Left ventricle myocardium superior (tissue), 1 donor: ENCODE results near the gene HIPK3. TPM values are rescaled to one million over a fixed set of nuclear protein-coding genes. Genes with fewer than 3 reads are reported as not detected.
"Not testable (repeated sequence)": the region's sequence is repeated elsewhere in the genome, so short reads cannot be mapped to it uniquely, and the experiment has no call there.

ENCODE experiments used
- ATAC-seq: fragments of 200-7000 bp; cut with Tn5 transposase; one replicate; pipeline ENCODE4 v1.9.1; 2020; ENCODE audit warnings: mild to moderate bottlenecking, moderate library complexity
- DNase-seq: peaks from one replicate; pipeline ENCODE4 v3.0.0-alpha.2; 2020
- intact Hi-C: fragments of 100-400 bp; cut with micrococcal nuclease; formaldehyde crosslinking; loops from one replicate; pipeline ENCODE4 v1.11.0; 2022
- total RNA-seq: library from RNA; stranded (reverse); fragmentation: NEBNext Ultra II Directional; extraction: Animal tissue kit (Norgen Biotek cat#: 25700); gene quantifications from one replicate; pipeline ENCODE4 v1.2.1, GENCODE V29; 2021
- donor health status: DM: no; HTN: yes; CAD: no; lungs with severe emphysema.

The HIPK3 gene
- total RNA-seq, 1 donor from 2014 or later, result 306 TPM

- intact Hi-C loops, result no loop called here
- DNase-seq (no peak), ATAC-seq (peak; percentile 93)
These were observed 34.0 kb downstream of the HIPK3 start for GRCh38 chr11:33291004-33291777.

GRCh38 chr11:33292311-33292710, 35.1 kb downstream of the HIPK3 start:
- intact Hi-C loops, result no loop called here
- DNase-seq (no peak), ATAC-seq (peak; percentile 27)

- ATAC-seq (no peak), DNase-seq (no peak)
- intact Hi-C loops, result no loop called here
These were observed 37.0 kb downstream of the HIPK3 start for GRCh38 chr11:33294224-33294623.

GRCh38 chr11:33294797-33295196, 37.6 kb downstream of the HIPK3 start:
- no peak for ATAC-seq
- no peak for DNase-seq
- intact Hi-C loops, result no loop called here

GRCh38 chr11:33296695-33297094, 39.5 kb downstream of the HIPK3 start:
- ATAC-seq (no peak), DNase-seq (no peak)
- intact Hi-C loops, result no loop called here

GRCh38 chr11:33303541-33303940, 46.4 kb downstream of the HIPK3 start:
- DNase-seq, result no peak
- ATAC-seq, result no peak
- intact Hi-C loops, result no loop called here

- DNase-seq, ATAC-seq, intact Hi-C loops: not testable (repeated sequence)
These were observed 49.6 kb downstream of the HIPK3 start for GRCh38 chr11:33306821-33307220.

- ATAC-seq (no peak), DNase-seq (no peak)
- intact Hi-C loops, result no loop called here
These were observed 50.8 kb downstream of the HIPK3 start for GRCh38 chr11:33307984-33308383.

GRCh38 chr11:33309118-33309517, 51.9 kb downstream of the HIPK3 start:
- intact Hi-C loops, result no loop called here
- DNase-seq (no peak), ATAC-seq (no peak)

GRCh38 chr11:33310720-33311500, 53.7 kb downstream of the HIPK3 start:
- DNase-seq, result no peak
- no peak for ATAC-seq
- intact Hi-C loops, result no loop called here

GRCh38 chr11:33311680-33312079, 54.5 kb downstream of the HIPK3 start:
- DNase-seq (no peak), ATAC-seq (no peak)
- intact Hi-C loops, result no loop called here

GRCh38 chr11:33315822-33316221, 58.6 kb downstream of the HIPK3 start:
- peak; percentile 70 for ATAC-seq
- intact Hi-C loops, result no loop called here
- no peak for DNase-seq

- no peak for DNase-seq
- ATAC-seq, result no peak
- intact Hi-C loops, result no loop called here
These were observed 60.5 kb downstream of the HIPK3 start for GRCh38 chr11:33317662-33318061.

- ATAC-seq, result no peak
- intact Hi-C loops, result no loop called here
- DNase-seq, result no peak
These were observed 63.0 kb downstream of the HIPK3 start for GRCh38 chr11:33320016-33320813.

GRCh38 chr11:33320814-33321330, 63.7 kb downstream of the HIPK3 start:
- peak; percentile 34 for ATAC-seq
- intact Hi-C loops, result no loop called here

GRCh38 chr11:33321422-33321821, 64.2 kb downstream of the HIPK3 start:
- DNase-seq (no peak), ATAC-seq (no peak)
- intact Hi-C loops, result no loop called here

More at GRCh38 chr11:33320814-33321330, 63.7 kb downstream of the HIPK3 start:
- DNase-seq, result no peak

- intact Hi-C loops, result no loop called here
- DNase-seq (no peak), ATAC-seq (no peak)
These were observed 66.2 kb downstream of the HIPK3 start for GRCh38 chr11:33323421-33323820.

GRCh38 chr11:33324302-33324985, 67.3 kb downstream of the HIPK3 start:
- ATAC-seq (peak; percentile 37), DNase-seq (no peak)
- intact Hi-C loops, result no loop called here

GRCh38 chr11:33325451-33325850, 68.3 kb downstream of the HIPK3 start:
- no peak for ATAC-seq
- intact Hi-C loops, result loop anchor here (5.0 kb wide), 2 partner anchors 68 to 158 kb away; partner anchors contain the start of gene HIPK3

More at GRCh38 chr11:33325451-33325850, 68.3 kb downstream of the HIPK3 start:
- DNase-seq, result no peak
